ENCODE results near the gene BCL3.

DNA sequence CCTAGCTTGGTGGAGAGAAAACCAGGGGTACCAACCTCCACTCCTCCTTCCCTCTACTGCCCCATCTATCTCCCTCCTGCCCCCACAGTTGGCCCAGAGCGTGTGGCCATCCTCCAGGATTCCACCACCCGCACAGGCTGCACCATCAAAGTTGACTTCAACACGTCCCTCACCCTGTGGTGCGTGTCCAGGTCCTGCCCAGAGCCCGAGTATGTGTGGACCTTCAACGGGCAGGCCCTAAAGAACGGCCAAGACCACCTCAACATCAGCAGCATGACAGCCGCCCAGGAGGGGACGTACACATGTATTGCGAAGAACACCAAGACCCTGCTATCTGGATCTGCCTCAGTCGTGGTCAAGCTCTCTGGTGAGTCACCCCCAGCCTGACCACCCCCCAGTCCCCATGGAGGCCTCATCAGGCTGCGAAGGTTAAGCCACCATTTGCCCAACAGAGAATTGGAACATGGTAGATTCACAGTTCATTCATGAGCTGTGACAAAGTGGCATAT, 43.0 kb upstream of the BCL3 start:
- no peak for TF ChIP-seq POLR2A (IDR thresholded peaks at IDR 0.05)
- TF ChIP-seq, protein P1, sequence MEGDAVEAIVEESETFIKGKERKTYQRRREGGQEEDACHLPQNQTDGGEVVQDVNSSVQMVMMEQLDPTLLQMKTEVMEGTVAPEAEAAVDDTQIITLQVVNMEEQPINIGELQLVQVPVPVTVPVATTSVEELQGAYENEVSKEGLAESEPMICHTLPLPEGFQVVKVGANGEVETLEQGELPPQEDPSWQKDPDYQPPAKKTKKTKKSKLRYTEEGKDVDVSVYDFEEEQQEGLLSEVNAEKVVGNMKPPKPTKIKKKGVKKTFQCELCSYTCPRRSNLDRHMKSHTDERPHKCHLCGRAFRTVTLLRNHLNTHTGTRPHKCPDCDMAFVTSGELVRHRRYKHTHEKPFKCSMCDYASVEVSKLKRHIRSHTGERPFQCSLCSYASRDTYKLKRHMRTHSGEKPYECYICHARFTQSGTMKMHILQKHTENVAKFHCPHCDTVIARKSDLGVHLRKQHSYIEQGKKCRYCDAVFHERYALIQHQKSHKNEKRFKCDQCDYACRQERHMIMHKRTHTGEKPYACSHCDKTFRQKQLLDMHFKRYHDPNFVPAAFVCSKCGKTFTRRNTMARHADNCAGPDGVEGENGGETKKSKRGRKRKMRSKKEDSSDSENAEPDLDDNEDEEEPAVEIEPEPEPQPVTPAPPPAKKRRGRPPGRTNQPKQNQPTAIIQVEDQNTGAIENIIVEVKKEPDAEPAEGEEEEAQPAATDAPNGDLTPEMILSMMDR (IDR thresholded peaks at IDR 0.05) = no peak

All from uterus (tissue), 2 donors.